Activated T-helper 1 cell treated with anti-CD3 and anti-CD28 coated beads, Interleukin-12 subunit alpha, Interleukin-12 subunit beta, Interleukin-2, Interleukin-4 antibody, amounts not matched to agents 30 ng/mL and 10 ng/mL and 1 ng/mL, durations not matched to agents 14 hours and 24 hours and 36 hours (primary cell): ENCODE measurements around the gene C2CD4D. TPM values are rescaled to one million over a fixed set of nuclear protein-coding genes. Genes with fewer than 3 reads are reported as not detected.
"Not testable (repeated sequence)": the region's sequence is repeated elsewhere in the genome, so short reads cannot be mapped to it uniquely, and the experiment has no call there.

Experiments used
- DNase-seq: peaks from one replicate; pipeline ENCODE4 v3.0.0; 2021; ENCODE audit warnings: low spot score
- H3K27ac Mint-ChIP-seq: one replicate; pipeline ENCODE4 v1.8.0; 2021; ENCODE audit warnings: mild to moderate bottlenecking, mixed read lengths
- H3K27me3 Mint-ChIP-seq: one replicate; pipeline ENCODE4 v1.8.0; 2022; ENCODE audit warnings: mild to moderate bottlenecking, moderate library complexity, mixed read lengths; ENCODE audit not compliant: insufficient read depth
- H3K36me3 Mint-ChIP-seq: one replicate; pipeline ENCODE4 v1.8.0; 2021; ENCODE audit warnings: low read depth, mixed read lengths
- H3K4me1 Mint-ChIP-seq: one replicate; pipeline ENCODE4 v1.8.0; 2021; ENCODE audit warnings: low read depth, mixed read lengths
- H3K4me3 Mint-ChIP-seq: one replicate; pipeline ENCODE4 v1.8.0; 2021; ENCODE audit warnings: mild to moderate bottlenecking, moderate library complexity, mixed read lengths
- H3K9me3 Mint-ChIP-seq: one replicate; pipeline ENCODE4 v1.8.0; 2021; ENCODE audit warnings: mixed read lengths
- intact Hi-C: fragments of 100-400 bp; cut with micrococcal nuclease; formaldehyde crosslinking; loops from one replicate; pipeline ENCODE4 v1.15.1; 2024
- total RNA-seq: library from RNA; stranded (reverse); gene quantifications from 2 replicates; pipeline ENCODE4 v1.2.3, GENCODE V29; 2022

C2CD4D gene
- total RNA-seq, 1 donor from 2014 or later: 1.2 TPM

- intact Hi-C loops: no loop called here
- peaks cover 14% of the 10 kb centered on the region for H3K36me3 Mint-ChIP-seq
- no peaks in the 10 kb centered on the region for H3K9me3 Mint-ChIP-seq
- no peak overlapping the region for H3K27ac Mint-ChIP-seq
- no peak overlapping the region for H3K4me3 Mint-ChIP-seq
- DNase-seq: no peak
- H3K4me1 Mint-ChIP-seq: peaks cover 10% of the 10 kb centered on the region
- peaks cover 4% of the 10 kb centered on the region for H3K27me3 Mint-ChIP-seq
These were observed 31.8 kb upstream of the C2CD4D start for GRCh38 chr1:151871284-151872030.

GRCh38 chr1:151868486-151868885 lies 28.9 kb upstream of the C2CD4D start:
- Mint-ChIP-seq H3K9me3 (no peaks in the 10 kb centered on the region), H3K4me1 (peaks cover 5% of the 10 kb centered on the region), H3K36me3 (peaks cover 5% of the 10 kb centered on the region), H3K4me3 (no peak overlapping the region), H3K27ac (no peak overlapping the region), H3K27me3 (peaks cover 6% of the 10 kb centered on the region)
- no peak for DNase-seq
- intact Hi-C loops: no loop called here

GRCh38 chr1:151867765-151868411 lies 28.3 kb upstream of the C2CD4D start:
- Mint-ChIP-seq H3K27me3 (peaks cover 6% of the 10 kb centered on the region), H3K36me3 (peaks cover under 1% of the 10 kb centered on the region), H3K9me3 (no peaks in the 10 kb centered on the region), H3K4me3 (no peak overlapping the region), H3K4me1 (peaks cover 5% of the 10 kb centered on the region), H3K27ac (no peak overlapping the region)
- no peak for DNase-seq
- intact Hi-C loops: no loop called here

- peaks cover 9% of the 10 kb centered on the region for H3K27me3 Mint-ChIP-seq
- no peak for DNase-seq
- H3K4me1 Mint-ChIP-seq: peaks cover 5% of the 10 kb centered on the region
- intact Hi-C loops: no loop called here
- H3K36me3 Mint-ChIP-seq: no peaks in the 10 kb centered on the region
- H3K4me3 Mint-ChIP-seq: no peak overlapping the region
- H3K9me3 Mint-ChIP-seq: no peaks in the 10 kb centered on the region
- no peak overlapping the region for H3K27ac Mint-ChIP-seq
These were observed 27.7 kb upstream of the C2CD4D start for GRCh38 chr1:151867321-151867720.

- Mint-ChIP-seq H3K4me1 (peaks cover 5% of the 10 kb centered on the region), H3K9me3 (no peaks in the 10 kb centered on the region), H3K36me3 (no peaks in the 10 kb centered on the region), H3K27me3 (peaks cover 9% of the 10 kb centered on the region), H3K4me3 (no peak overlapping the region), H3K27ac (no peak overlapping the region)
- intact Hi-C loops: no loop called here
- no peak for DNase-seq
These were observed 24.8 kb upstream of the C2CD4D start for GRCh38 chr1:151864411-151864810.

DNA sequence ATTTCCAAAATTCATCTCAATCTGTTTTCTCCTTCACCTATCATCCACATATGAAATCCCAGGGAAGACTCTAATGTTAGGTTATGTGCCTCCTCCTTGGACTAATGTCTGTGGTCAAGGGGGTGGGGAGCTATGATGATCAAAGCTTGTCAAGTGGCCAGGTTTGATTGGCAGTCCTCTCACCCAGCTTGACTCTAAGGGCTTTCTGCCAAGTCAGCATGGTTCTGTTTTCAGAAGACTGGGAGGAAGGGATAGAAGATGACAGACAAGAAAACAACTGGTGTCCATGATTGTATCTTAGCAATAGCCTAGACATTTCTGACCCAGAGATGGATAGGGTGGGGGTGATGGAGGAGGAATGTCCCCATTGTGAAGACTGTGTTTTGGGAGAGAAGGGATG lies 23.0 kb upstream of the C2CD4D start:
- Mint-ChIP-seq H3K27ac (no peak overlapping the region), H3K36me3 (no peaks in the 10 kb centered on the region), H3K4me3 (no peak overlapping the region), H3K27me3 (peaks cover 6% of the 10 kb centered on the region), H3K4me1 (no peaks in the 10 kb centered on the region), H3K9me3 (no peaks in the 10 kb centered on the region)
- intact Hi-C loops: no loop called here
- no peak for DNase-seq

GRCh38 chr1:151860504-151861187 lies 21.0 kb upstream of the C2CD4D start:
- intact Hi-C loops: no loop called here
- no peak overlapping the region for H3K4me3 Mint-ChIP-seq
- H3K9me3 Mint-ChIP-seq: no peaks in the 10 kb centered on the region
- DNase-seq: no peak
- H3K27me3 Mint-ChIP-seq: peaks cover 6% of the 10 kb centered on the region
- no peak overlapping the region for H3K27ac Mint-ChIP-seq
- H3K4me1 Mint-ChIP-seq: no peaks in the 10 kb centered on the region
- H3K36me3 Mint-ChIP-seq: no peaks in the 10 kb centered on the region

DNA sequence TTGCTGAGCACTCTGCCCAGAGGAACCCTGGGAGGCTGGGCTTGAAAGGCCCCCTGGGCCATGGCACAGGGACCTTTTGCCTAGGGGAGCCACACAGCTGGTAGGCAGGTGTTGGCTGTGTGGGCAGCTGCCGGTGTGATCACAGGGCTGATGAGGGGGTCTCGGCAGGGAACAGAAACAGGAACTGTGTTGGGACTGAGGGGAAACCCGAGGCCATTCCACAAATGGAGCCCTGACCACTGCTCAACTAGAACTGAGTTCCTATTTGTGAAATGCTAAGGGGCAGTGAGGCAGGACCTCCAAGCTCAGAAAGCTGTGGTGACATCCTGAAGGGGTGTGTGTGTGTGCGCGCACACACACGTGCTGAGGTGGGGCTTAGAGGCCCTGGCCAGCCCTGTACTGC lies 20.3 kb upstream of the C2CD4D start:
- no peaks in the 10 kb centered on the region for H3K36me3 Mint-ChIP-seq
- intact Hi-C loops: no loop called here
- H3K4me3 Mint-ChIP-seq: no peak overlapping the region
- H3K27me3 Mint-ChIP-seq: peaks cover 3% of the 10 kb centered on the region
- no peak overlapping the region for H3K27ac Mint-ChIP-seq
- H3K4me1 Mint-ChIP-seq: no peaks in the 10 kb centered on the region
- DNase-seq: no peak
- no peaks in the 10 kb centered on the region for H3K9me3 Mint-ChIP-seq

DNA sequence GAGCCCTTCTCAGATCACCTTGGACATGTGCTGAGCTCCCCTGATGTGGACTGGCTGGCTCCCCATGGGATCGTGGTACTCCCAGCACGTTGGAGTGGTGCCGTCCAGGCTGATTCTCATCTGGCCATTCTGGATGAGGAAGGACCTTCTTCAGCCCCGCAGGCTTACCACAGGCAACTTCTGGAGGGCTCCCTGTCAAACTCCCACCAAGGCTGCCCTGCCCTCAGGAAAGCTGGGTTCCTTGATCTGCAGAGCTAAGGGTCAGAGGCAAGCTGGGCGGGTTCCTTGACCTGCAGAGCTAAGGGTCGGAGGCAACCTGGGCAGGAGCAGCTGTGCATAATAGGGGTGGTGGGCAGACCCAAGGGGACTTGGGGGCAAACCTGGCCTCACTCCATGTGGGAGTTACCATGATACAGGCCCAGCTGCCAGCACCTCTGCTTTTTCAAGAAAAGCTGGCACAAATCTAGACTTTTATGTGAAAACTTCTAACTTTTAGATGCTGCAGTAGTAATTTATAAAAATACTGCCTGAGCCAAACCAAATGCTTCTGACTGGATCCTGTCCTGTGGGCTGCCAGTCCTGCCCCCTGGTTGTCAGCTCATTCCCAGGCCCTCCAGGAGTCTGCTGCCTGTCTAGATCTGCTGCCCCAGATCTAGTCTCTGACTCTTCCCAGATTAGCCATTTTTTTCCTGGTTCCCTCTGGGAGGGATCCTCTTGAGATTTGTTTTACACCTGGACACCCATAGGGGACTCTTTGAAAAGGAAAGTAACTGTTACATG lies 19.5 kb upstream of the C2CD4D start:
- H3K36me3 Mint-ChIP-seq: no peaks in the 10 kb centered on the region
- no peaks in the 10 kb centered on the region for H3K9me3 Mint-ChIP-seq
- no peak overlapping the region for H3K4me3 Mint-ChIP-seq
- DNase-seq: no peak
- no peak overlapping the region for H3K27ac Mint-ChIP-seq
- H3K4me1 Mint-ChIP-seq: no peaks in the 10 kb centered on the region
- intact Hi-C loops: no loop called here
- H3K27me3 Mint-ChIP-seq: peaks cover 3% of the 10 kb centered on the region

DNA sequence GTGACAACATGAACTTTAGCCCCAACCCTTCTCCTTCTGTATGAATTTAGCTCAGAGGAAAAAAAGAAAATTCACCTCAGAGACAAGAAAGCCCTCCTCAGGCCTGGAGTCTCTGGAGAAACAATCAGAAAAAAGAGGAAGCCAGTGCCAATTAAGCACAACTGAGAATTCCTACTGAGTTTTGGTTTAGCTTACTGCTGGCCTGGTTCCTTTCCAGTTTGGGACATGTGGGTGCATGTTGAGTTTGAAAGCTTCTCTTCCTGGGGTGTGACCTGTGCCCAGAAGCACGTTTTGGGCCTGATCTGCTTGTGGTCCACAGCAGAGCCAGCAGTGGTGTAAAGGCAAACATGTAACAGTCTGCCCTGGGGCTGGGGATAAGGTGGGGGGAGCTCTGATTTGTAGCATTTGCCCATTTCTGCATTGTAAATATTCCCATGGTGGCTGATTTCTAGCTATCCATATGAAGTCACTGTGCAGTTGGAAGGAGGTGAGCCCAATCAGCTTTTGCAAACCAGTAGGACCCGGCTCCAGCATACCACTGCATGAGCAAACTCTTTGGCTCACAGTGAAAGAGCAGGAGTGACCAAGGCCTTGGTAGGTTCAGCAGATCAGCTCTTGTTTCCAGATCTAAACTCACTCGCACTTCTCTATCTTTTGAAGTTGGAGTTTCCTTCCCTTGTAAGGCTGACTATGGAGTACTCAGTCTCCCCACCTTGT lies 18.6 kb upstream of the C2CD4D start:
- Mint-ChIP-seq H3K4me3 (no peak overlapping the region), H3K27ac (no peak overlapping the region), H3K36me3 (no peaks in the 10 kb centered on the region), H3K27me3 (peaks cover 3% of the 10 kb centered on the region), H3K4me1 (no peaks in the 10 kb centered on the region), H3K9me3 (no peaks in the 10 kb centered on the region)
- DNase-seq: no peak
- intact Hi-C loops: no loop called here

- Mint-ChIP-seq H3K27me3 (no peaks in the 10 kb centered on the region), H3K36me3 (peaks cover 2% of the 10 kb centered on the region), H3K9me3 (no peaks in the 10 kb centered on the region), H3K4me1 (no peaks in the 10 kb centered on the region), H3K27ac (no peak overlapping the region), H3K4me3 (no peak overlapping the region)
- intact Hi-C loops: no loop called here
- DNase-seq: no peak
These were observed 16.3 kb upstream of the C2CD4D start for GRCh38 chr1:151855933-151856332.

- H3K36me3 Mint-ChIP-seq, DNase-seq, H3K9me3 Mint-ChIP-seq, H3K27me3 Mint-ChIP-seq, H3K27ac Mint-ChIP-seq, H3K4me1 Mint-ChIP-seq, H3K4me3 Mint-ChIP-seq, intact Hi-C loops: not testable (repeated sequence)
These were observed 15.9 kb upstream of the C2CD4D start for GRCh38 chr1:151855516-151855915.
